ENCODE measurements around the gene TARBP1.

TARBP1 gene

DNA sequence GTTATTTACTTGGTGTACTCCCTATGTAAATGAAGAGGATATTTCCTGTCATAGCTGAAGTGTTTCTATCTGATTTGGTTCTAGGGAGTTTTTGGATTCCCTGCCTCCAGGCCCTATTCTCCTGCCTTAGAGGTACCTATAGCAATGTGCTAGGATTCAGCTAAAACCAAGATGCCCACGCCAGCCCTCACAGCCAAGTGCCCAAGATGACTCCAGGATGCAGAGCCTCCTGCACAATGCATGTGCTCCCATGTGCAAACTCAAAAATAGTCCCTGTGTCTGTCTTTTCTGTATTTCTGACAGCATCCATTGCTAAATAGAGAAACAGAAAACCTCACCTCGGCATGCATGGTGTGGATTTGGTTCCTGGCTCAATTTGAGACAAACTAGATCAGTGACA lies 887 bp upstream of the TARBP1 start:
- no peak for DNase-seq

GRCh38 chr1:234479310-234479559 lies 256 bp upstream of the TARBP1 start:
- DNase-seq = no peak

- peak in 3 of 4 experiments; percentile 40 to 65 (median 53) for DNase-seq
These were observed 863 bp downstream of the TARBP1 start for GRCh38 chr1:234478152-234478480.

DNA sequence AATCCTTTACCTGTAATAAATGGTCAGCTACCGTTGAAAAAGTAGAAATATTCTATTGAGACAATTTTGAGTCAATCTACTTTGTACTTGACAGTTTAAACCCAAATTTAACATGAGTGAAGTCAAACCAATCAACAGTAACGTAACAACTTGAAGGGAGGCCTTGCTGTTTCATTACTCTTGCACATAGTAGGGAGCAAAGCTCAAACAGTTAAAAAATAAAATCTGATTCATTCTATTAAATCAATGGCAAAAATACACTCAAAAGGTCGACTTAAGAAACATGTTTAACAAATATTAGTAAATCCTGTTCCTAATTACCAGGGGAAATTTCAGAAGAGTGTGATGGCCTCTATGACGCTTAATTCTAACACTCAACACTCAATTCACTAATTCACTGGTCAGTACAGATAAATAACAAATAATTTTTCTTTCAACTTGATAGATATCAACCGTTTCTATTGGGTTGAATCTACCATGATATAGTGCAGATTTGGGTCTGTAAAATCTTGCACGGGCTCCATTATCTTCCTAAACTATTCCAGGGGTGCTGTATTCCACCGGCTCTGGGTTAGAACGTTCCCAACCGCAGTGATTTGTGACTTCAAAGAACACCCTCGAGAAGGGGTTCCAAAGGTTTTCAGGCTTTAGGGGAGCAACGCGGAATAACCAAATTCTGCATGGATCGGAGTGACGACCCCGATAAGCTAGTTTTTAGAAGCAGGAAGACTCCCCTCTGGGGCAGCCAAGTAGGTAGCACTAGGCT lies 1.4 kb downstream of the TARBP1 start:
- DNase-seq = no peak

DNA sequence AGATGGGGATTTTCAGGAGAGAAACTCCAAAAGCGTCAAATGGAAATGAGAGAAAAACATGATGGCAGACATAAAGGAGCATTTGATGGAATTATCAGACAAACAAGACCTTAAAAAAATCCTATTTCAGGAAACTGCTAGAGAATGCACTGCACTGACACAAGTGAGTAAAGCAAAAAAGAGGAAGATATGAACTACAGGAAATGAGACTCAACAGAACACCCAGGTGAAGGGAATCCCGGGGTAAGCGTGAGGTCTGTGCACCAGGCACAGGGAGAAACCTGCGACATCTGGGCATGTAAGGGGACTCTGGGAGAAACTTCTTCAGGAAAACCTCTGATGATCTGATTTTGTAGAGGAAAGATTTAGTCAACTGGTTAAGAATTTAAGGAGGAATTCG lies 2.8 kb downstream of the TARBP1 start:
- no peak for DNase-seq

DNA sequence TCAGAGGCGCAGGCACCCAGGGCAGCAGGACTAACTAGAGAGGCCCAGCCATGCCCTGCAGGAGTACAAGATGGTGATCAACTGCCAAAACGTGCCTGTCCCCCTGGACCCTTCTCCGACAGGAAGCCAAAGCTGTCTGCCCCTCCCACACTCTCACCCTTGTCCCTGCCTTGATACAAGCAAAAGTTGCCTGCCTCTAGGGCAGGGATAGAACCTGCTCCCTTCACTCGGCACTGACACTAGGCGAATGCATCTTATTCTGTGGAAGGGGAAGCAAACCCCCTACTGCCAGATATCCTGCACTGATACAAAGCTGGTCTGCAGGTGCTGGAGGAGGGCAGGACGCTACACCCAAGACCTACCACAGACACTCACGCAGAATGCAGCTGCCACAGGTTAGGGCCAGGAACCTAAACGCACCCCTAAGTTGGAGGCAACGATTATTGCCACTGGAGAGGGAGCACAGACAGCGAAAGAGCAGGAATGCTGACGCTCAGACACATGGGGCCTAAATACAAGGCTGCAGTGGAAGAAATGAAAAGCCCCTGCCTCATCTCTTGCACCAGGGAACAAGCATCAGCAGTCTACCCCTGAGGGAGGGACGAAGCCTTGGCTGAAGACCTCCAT lies 3.7 kb downstream of the TARBP1 start:
- no peak for DNase-seq

DNA sequence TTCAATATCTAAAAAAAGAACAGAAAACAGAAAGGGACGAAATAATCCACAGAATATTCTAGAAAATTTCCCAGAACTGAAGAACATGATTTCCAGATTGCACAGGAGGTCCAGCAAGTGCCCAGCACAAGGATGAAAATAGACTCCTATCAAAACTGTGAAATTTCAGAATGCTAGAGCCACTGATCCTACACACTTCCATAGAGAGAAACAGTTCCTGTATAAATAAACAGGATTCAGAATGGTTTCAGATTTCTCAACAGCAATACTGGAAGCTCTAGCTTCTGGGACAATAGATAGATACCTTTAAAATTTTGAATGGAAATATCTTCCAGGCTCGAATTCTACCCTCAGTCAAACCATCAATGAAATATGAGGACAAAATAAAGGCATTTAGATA lies 4.6 kb downstream of the TARBP1 start:
- DNase-seq = no peak

- no peak for DNase-seq
These were observed 5.9 kb downstream of the TARBP1 start for GRCh38 chr1:234473118-234473517.

GRCh38 chr1:234469376-234469775 lies 9.6 kb downstream of the TARBP1 start:
- DNase-seq = no peak

DNA sequence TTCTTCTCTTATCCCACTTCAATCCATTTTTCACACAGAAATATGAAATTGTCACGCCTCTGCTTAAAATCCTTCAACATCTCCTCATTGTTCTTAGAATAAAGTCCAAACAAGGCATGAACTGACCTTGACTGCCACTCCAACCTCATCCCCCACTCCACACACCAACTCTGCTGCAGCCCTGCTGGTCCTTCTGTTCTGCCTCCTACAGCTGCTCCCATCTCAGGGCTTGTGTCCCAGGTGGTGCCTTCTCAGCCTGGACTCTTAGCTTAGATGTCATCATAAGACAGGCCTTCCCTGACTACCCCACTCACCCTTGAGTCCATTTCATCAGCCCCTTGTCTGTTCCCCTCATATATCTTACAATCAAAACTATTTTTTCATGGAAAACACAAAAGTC lies 10.4 kb downstream of the TARBP1 start:
- no peak for DNase-seq

DNA sequence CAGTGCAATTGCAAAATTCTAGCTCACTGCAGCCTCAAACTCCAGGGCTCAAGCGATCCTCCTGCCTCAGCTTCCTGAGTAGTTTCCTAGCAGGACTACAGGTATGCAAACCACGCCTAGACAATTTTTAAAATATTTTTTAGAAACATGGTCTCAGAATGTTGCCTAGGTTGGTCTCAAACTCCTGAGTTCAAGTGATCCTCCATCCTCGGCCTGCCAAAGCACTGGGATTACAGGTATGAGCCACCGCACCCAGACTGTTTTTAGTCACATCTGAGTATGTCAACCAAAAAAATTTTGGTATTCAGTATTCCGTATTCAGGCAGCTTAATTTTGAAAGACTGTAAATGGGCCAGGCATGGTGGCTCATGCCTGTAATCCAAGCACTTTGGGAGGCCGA lies 11.2 kb downstream of the TARBP1 start:
- no peak for DNase-seq

DNA sequence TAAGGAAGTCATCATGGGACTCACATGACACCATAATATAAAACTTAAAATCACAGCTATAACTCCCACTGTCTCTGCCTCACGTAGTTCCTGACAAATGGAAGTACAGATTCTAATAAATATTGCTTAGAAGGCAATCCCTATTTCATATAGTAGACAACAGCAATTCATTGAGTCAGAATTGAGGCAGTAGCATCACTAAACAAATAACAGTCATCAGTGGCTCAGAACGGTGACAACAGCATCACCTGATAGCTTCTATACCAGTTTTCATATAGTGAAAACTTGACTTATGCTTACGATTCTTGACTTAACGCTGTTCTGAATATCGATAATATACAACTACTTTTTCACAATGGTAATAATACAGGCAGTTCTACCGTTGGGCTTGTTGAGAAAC lies 12.0 kb downstream of the TARBP1 start:
- no peak for DNase-seq

- DNase-seq = no peak
These were observed 15.2 kb downstream of the TARBP1 start for GRCh38 chr1:234463749-234464148.

DNA sequence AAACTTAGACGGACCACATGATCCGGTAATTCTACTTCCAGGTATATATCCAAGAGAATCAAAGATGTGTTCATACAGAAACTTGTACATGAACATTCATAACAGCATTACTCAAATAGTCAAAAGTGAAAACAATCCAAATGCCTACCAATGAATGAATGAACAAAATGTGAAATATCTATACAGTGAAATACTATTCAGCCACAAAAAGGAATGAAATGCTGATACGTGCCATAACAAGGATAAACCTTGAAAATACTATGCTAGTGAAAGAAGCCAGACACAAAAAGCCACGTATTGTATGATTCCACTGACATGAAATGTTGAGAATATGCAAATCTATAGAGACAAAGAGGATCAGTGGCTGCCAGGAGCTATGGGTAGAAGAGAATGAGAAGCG lies 18.3 kb downstream of the TARBP1 start:
- DNase-seq = no peak

GRCh38 chr1:234458352-234459017 lies 20.5 kb downstream of the TARBP1 start:
- no peak for DNase-seq

DNA sequence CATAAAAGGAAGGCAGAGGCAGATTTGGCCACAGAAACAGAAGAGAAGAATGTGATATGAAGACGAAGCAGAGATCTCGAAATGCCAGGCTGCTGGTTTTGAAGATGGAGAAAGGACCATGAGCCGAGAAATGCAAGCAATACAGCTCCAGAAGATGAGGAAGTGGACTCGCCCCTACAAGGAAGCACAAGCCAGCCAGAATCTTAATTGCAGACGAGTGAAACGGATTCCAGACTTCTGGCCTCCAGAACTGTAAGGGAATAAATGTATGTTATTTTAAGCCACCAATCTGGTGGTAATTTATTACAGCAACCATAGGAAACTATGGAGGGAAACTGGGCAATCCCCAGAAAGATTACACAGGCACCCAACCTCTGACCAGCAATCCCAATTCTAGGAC lies 24.1 kb downstream of the TARBP1 start:
- DNase-seq = no peak

- DNase-seq = no peak
These were observed 26.5 kb downstream of the TARBP1 start for GRCh38 chr1:234452406-234452965.

- DNase-seq = no peak
These were observed 38.6 kb downstream of the TARBP1 start for GRCh38 chr1:234440348-234440747.

DNA sequence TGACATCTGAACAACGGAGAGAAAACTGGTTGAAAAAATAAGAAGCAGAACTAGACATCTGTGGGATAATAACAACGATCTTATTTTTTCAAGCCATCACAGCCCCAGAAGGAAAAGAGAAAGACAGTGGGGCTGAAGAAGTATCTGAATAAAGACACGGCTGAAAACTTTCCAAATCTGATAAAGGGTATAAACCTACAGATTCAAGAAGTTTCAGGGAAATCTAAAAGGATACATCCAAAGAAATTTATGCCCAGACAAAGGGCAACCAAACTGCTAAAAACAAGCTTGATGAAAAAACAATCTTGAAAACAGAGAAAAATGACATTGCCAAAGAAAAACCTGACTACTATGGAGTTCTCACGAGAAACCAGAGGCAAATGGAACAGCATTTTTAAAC lies 40.4 kb downstream of the TARBP1 start:
- DNase-seq = no peak

DNA sequence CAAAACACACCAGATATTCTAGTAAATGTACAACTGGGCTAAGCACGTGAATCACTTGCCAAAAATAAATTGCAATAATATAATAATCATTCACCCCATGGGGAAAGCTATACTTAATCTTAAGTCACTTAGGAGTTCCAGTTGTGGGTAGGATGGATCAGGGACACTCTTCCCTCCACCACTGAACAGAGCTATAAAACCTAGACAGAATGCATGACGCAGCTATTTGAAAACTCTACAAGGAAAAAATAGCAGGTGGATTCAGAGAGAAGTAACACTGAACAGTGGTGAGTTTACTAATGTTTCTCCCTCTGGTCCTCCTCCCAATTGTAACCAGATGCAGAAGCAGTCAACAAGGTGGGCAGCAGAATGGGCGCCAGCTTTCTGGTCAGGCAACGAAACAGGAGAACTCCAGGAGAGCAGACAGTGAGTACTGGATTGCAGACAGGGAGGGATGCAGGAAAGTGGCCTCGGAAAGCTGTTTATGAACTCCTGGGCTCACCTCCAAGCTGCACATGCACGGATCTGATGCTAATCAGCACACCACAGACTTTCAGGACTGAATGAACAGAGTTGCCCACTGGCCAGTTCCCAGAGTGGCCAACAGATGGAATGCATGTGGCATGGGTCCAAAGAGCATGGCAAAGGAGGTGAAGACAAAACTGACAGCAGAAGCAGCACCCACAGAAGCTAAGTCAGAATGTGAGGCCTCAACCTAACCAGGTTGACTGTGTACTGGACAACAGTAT lies 41.4 kb downstream of the TARBP1 start:
- DNase-seq = no peak

- no peak for DNase-seq
These were observed 43.4 kb downstream of the TARBP1 start for GRCh38 chr1:234435620-234436019.

DNA sequence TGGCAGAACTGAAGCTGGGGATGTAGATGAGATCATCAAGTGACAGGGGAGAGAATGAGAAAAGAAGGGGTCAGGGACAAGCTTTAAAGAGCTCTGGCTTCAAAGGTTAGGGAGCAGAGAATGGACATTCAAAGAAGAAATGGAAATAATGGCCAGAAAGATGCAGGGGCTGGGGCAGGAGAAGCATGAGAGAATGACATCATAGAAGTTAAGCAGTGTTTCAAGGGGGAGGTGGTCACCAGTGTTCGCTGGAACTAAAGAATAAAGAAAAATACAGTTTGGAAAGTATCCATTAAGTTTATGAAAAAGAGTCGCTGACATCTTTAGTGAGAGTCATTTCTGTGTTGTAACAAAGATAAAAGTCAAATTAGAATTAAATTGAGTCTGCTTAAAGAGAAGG lies 44.3 kb downstream of the TARBP1 start:
- DNase-seq = no peak

DNA sequence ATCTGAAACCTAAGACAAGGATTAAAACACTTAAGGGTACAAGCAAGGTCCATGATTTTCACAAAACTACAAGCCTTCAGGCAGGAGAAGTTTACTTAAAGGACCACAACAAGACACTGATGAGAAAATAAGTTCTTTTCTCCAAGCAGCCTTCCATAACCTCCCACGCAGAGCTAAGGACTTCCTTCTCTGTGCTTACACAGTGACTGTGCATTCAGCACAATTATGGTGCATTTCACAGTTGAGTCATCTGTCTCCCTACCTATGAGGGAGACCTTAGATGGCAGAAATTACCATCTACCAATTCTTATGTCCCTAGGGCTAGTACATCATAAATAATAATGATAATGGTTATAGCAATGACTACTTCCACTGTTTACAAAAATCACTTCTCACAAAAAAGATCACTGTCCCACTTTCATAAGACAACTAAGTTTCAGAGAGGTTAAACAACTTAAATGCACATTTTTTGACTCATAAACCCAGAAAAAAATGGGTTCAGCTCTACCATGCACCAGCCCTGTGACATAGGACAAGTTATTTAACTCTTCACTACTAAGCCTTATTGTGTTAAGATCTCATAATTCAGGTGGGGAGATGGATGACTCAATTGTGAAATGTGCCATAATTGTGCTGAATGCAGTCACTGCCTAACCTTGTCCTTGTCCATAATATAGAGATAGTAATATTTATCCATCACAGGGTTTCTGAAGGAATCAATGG lies 45.3 kb downstream of the TARBP1 start:
- no peak for DNase-seq
